Astrocyte of the cerebellum (primary cell): ENCODE data around the gene TRPM8.

Experiments
- DNase-seq: peaks from one replicate; pipeline ENCODE4 v3.0.0-alpha.2; 2011; ENCODE audit warnings: low read depth
- H3K4me3 ChIP-seq: 2 replicates; pipeline ENCODE4 v1.5.1; 2011; ENCODE audit warnings: mild to moderate bottlenecking, low read depth, low read length, moderate library complexity
- in situ Hi-C: cut with HindIII; loops from 2 replicates; pipeline ENCODE4 v1.10.0; 2017; ENCODE audit warnings: low sequenced_read_pairs
- TF ChIP-seq, protein P1 (sequence below): IDR thresholded peaks from 2 replicates; pipeline ENCODE4 v1.5.1; 2012; ENCODE audit warnings: low read length, low read depth, moderate library complexity, mild to moderate bottlenecking; ENCODE audit errors: missing control alignments

TRPM8 gene

DNA sequence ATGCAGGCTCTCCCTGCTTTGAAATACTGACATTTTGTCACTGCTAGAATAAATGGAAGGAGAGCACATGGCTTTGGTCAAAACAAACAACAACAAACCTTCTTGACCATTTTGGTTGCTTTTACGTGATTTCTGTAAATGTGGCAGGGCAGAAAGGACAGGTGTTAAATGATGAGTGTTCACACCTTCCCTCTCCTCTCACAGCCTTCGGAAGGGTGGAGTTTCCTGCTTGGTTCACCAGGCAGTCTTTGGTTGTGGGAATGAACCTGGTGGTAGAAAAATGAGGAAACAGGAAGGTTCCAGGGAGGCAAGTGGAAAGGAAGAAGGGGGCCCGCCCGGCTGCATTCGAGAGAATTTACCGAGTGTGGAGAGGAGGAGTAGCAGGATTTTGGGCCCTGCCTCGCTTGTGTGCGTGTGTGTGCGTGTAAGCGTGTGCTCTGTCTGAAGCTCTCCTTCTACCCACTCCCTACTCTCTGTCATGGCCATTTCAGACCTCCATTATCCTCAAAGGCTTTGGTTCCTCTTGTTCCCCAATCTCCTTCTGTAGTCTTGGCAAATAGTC, 109.6 kb downstream of the TRPM8 start:
- no peak overlapping the region for H3K4me3 ChIP-seq
- TF ChIP-seq, protein P1, sequence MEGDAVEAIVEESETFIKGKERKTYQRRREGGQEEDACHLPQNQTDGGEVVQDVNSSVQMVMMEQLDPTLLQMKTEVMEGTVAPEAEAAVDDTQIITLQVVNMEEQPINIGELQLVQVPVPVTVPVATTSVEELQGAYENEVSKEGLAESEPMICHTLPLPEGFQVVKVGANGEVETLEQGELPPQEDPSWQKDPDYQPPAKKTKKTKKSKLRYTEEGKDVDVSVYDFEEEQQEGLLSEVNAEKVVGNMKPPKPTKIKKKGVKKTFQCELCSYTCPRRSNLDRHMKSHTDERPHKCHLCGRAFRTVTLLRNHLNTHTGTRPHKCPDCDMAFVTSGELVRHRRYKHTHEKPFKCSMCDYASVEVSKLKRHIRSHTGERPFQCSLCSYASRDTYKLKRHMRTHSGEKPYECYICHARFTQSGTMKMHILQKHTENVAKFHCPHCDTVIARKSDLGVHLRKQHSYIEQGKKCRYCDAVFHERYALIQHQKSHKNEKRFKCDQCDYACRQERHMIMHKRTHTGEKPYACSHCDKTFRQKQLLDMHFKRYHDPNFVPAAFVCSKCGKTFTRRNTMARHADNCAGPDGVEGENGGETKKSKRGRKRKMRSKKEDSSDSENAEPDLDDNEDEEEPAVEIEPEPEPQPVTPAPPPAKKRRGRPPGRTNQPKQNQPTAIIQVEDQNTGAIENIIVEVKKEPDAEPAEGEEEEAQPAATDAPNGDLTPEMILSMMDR: no peak
- no peak for DNase-seq
- in situ Hi-C loops: no loop called here

DNA sequence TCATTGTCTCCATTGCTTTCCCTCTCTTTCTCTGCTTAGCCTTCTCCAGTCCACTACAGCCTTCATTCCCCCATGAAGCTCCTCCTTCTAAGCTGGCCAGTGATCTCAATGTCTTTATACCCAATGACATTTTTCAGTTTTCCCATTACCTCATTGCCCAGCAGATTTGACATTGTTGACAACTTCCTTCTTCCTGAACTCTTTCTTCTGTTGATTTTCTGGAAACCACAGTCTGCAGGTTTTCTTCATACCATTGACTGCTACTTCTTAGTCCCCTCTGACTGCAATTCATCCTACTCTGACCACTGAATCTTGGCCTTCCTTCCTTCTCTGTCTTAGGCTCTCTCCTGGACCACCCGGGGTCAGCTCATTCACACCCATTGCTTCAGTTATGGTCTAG, 110.5 kb downstream of the TRPM8 start:
- no peak overlapping the region for H3K4me3 ChIP-seq
- DNase-seq: no peak
- TF ChIP-seq, protein P1: no peak
- in situ Hi-C loops: no loop called here

DNA sequence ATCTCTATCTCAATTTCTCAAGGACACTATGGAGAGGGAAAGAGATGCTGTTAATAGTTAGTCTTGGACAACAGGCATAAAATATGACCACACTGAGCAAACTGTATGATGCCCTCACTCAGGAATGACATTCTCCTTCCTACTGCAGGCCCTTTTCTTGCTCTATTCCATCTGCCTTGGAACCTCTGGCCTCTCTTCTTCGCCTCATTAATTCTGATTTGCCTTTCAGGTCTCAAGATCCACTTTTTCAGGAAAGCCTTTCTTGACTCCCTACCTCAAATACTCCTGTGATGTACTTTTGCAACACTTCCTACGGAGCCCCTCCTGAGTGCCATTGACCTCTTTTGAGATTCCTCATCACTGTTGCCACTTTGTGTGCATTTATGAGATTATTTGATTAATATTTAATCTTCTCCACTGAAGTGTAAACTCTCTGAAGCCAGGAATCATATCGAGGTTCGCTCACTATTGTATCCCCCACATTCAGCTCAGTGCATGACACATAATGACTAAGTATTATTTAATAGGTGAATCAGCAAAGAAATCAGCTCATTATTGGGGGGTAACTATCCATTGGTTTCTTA, 112.1 kb downstream of the TRPM8 start:
- no peak for DNase-seq
- TF ChIP-seq, protein P1: no peak
- in situ Hi-C loops: no loop called here

DNA sequence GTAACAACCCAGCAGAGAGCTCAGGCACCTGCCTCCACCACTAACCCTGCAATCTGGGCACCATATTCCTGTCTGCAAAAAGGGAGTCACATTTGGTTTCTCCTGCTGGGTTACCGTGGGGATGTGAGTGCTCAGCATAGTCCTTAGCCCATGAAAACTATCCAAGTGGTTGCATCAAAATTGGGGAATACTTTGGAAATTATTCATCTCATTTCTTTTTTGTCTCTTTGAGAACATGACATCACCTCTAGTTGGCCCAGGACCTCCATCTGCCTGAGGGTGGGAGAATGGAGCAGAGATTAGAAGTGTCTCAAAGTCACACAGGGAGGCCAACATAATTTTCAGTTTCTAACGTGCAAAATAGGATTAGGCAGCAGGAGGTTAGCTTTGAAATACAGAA, 114.0 kb downstream of the TRPM8 start:
- DNase-seq: no peak
- in situ Hi-C loops: no loop called here
- no peak overlapping the region for H3K4me3 ChIP-seq
- TF ChIP-seq, protein P1: no peak

More for the DNA sequence above, 112.1 kb downstream of the TRPM8 start:
- H3K4me3 ChIP-seq: no peak overlapping the region

DNA sequence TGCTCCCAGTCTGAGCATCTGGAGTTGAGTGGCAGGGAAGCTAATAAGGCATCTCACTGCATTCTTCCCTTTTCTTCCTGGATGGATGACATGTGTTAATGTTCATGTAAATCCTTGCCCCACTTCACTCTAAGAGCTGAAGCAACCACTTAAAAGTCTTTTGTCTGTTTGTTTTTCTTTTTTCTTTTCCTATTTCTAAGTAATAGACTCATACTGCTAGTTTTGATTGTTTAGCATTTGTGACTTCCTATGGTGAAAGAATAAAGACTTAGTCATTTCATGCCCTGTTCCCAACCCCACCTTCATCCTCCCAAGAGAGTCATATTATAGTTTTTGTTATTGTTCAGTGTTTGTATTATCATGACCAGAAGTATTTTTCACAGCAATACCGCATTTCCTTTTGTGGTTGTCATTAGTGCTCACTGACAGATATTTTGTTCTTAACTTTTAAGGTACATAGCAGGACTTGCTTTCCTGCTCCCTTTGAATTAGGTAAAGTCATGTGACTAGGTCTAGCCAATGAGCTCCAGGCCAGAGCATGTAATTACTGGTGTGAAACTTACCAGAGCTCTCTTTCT, 115.2 kb downstream of the TRPM8 start:
- no peak overlapping the region for H3K4me3 ChIP-seq
- DNase-seq: peak; percentile 75
- in situ Hi-C loops: no loop called here
- TF ChIP-seq, protein P1: no peak

DNA sequence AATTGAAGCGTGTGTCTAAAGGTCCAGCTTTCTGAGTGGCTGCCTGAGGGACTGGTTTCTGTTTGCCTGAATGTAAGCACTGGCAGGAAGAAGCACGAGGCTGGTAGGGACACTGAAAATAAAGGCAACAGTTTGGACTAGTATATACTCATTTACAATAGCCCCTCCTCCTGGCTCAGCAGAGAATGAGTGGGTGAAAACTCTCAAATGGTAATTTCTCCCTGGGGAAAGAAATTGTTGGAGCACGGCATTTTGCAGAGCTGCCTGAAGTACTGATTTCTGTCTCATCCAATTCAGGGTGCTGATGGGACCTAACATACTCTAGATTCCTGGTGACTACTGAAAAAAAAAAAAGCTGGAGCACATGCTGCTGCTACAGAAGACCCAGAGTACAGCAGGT, 116.0 kb downstream of the TRPM8 start:
- in situ Hi-C loops: no loop called here
- TF ChIP-seq, protein P1: no peak
- no peak overlapping the region for H3K4me3 ChIP-seq
- no peak for DNase-seq
